Activated CD8-positive, alpha-beta T cell treated with anti-CD3 and anti-CD28 coated beads for 36 hours (primary cell): ENCODE data around the gene SLC4A1. TPM values are rescaled to one million over a fixed set of nuclear protein-coding genes. Genes with fewer than 3 reads are reported as not detected.

Source experiments
- ATAC-seq: fragments of 200-7000 bp; cut with Tn5 transposase; one replicate; pipeline ENCODE4 v1.10.0; 2021; ENCODE audit warnings: mild to moderate bottlenecking, moderate library complexity
- CTCF ChIA-PET: fragments of 350-600 bp; sonication (Branson Sonifier 250); formaldehyde crosslinking; loops from one replicate; lab custom pipeline; 2021; ENCODE audit warnings: antibody characterized with exemption; lab: Charles Lee
- POLR2A ChIA-PET: fragments of 350-600 bp; sonication (Branson Sonifier 250); formaldehyde crosslinking; loops from one replicate; lab custom pipeline; 2021; ENCODE audit warnings: antibody characterized with exemption; lab: Charles Lee
- DNase-seq: peaks from one replicate; pipeline ENCODE4 v3.0.0-alpha.2; 2020
- H3K27ac Mint-ChIP-seq: one replicate; pipeline ENCODE4 v1.8.0; 2021; ENCODE audit warnings: mild to moderate bottlenecking, mixed read lengths
- H3K27me3 Mint-ChIP-seq: one replicate; pipeline ENCODE4 v1.8.0; 2021; ENCODE audit warnings: mixed read lengths
- H3K36me3 Mint-ChIP-seq: one replicate; pipeline ENCODE4 v1.8.0; 2021; ENCODE audit warnings: low read depth, mixed read lengths
- H3K4me1 Mint-ChIP-seq: one replicate; pipeline ENCODE4 v1.8.0; 2021; ENCODE audit warnings: low read depth, mixed read lengths
- H3K4me3 Mint-ChIP-seq: one replicate; pipeline ENCODE4 v1.8.0; 2021; ENCODE audit warnings: mild to moderate bottlenecking, moderate library complexity, mixed read lengths
- H3K9me3 Mint-ChIP-seq: one replicate; pipeline ENCODE4 v1.8.0; 2021; ENCODE audit warnings: mixed read lengths
- intact Hi-C: fragments of 100-400 bp; cut with micrococcal nuclease; formaldehyde crosslinking; loops from one replicate; pipeline ENCODE4 v1.10.0; 2022
- total RNA-seq, 2 experiments: library from RNA; stranded (reverse); gene quantifications; one replicate each; pipeline ENCODE4 v1.2.3, GENCODE V29; 2021
- TF ChIP-seq, protein P1 (sequence below): fragments of 200-600 bp; IDR thresholded peaks from one replicate; pipeline ENCODE4 v1.8.0; 2022; ENCODE audit warnings: antibody characterized with exemption, mild to moderate bottlenecking

SLC4A1 gene
- total RNA-seq, 2 experiments from 2014 or later = not detected

- ChIA-PET POLR2A (interaction anchor here (0.7 to 4.5 kb wide), 26 partner anchors 9 to 150 kb away, joined by 3 to 50 read pairs (median 5); partner anchors contain the start of genes GRN, HDAC5, SLC25A39 and TMUB2), CTCF (interaction anchor here (0.6 to 4.3 kb wide), 41 partner anchors 9 to 406 kb away, joined by 3 to 63 read pairs (median 4); partner anchors contain the start of genes FAM171A2, GPATCH8, GRN and SLC25A39)
- intact Hi-C loops = no loop called here
- H3K9me3 Mint-ChIP-seq = no peaks in the 10 kb centered on the region
- no peaks in the 10 kb centered on the region for H3K27me3 Mint-ChIP-seq
- peaks cover 63% of the 10 kb centered on the region for H3K4me1 Mint-ChIP-seq
- peak; percentile 89 for ATAC-seq
- TF ChIP-seq, protein P1, sequence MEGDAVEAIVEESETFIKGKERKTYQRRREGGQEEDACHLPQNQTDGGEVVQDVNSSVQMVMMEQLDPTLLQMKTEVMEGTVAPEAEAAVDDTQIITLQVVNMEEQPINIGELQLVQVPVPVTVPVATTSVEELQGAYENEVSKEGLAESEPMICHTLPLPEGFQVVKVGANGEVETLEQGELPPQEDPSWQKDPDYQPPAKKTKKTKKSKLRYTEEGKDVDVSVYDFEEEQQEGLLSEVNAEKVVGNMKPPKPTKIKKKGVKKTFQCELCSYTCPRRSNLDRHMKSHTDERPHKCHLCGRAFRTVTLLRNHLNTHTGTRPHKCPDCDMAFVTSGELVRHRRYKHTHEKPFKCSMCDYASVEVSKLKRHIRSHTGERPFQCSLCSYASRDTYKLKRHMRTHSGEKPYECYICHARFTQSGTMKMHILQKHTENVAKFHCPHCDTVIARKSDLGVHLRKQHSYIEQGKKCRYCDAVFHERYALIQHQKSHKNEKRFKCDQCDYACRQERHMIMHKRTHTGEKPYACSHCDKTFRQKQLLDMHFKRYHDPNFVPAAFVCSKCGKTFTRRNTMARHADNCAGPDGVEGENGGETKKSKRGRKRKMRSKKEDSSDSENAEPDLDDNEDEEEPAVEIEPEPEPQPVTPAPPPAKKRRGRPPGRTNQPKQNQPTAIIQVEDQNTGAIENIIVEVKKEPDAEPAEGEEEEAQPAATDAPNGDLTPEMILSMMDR = peak; percentile 99
- peak; percentile 95 for DNase-seq
- H3K4me3 Mint-ChIP-seq = peak overlapping the region; percentile 82
- H3K36me3 Mint-ChIP-seq = peaks cover 65% of the 10 kb centered on the region
- H3K27ac Mint-ChIP-seq = peak overlapping the region; percentile 97
These were observed 57.4 kb downstream of the SLC4A1 start for GRCh38 chr17:44210342-44211192.

DNA sequence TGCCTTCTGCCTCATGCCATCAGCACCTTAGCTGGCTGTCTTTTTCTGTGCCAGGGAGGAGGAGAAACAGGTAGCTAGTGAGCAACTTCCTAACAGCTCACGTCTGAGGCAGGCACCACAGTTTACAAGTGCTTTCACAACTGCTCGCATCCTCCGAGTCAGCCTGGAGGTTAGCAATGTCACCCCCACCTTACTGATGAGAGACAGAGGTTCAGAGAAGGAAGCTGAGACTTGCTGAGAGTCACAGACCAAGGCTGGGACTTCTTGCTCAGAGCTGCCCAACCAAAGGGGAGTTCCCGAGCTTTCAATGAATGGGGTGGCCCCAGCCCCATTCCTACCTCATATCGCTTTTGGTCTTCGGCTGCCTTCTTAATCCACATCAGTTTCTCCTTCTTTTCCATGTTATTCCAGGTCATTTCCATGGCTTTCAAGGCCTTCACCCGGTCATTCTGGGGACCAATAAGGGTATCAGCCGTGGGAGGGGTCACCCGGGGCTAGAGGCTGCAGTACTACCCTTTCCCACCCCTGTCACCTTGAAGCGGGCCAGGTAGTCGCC lies 58.1 kb downstream of the SLC4A1 start:
- intact Hi-C loops = no loop called here
- Mint-ChIP-seq H3K4me3 (peak overlapping the region; percentile 82), H3K27me3 (no peaks in the 10 kb centered on the region), H3K36me3 (peaks cover 58% of the 10 kb centered on the region), H3K27ac (peak overlapping the region; percentile 97), H3K4me1 (peaks cover 59% of the 10 kb centered on the region), H3K9me3 (no peaks in the 10 kb centered on the region)
- DNase-seq (peak; percentile 80), ATAC-seq (peak; percentile 74)
- TF ChIP-seq, protein P1 = no peak
- CTCF ChIA-PET = interaction anchor here (0.6 to 4.3 kb wide), 40 partner anchors 8 to 407 kb away, joined by 3 to 63 read pairs (median 4); partner anchors contain the start of genes FAM171A2, GPATCH8, GRN and SLC25A39
- POLR2A ChIA-PET = interaction anchor here (0.9 to 4.5 kb wide), 23 partner anchors 8 to 151 kb away, joined by 3 to 50 read pairs (median 5); partner anchors contain the start of genes GRN, HDAC5, SLC25A39 and TMUB2

GRCh38 chr17:44207743-44208142 lies 60.2 kb downstream of the SLC4A1 start:
- Mint-ChIP-seq H3K4me1 (peaks cover 54% of the 10 kb centered on the region), H3K4me3 (no peak overlapping the region), H3K36me3 (peaks cover 37% of the 10 kb centered on the region), H3K9me3 (no peaks in the 10 kb centered on the region), H3K27me3 (no peaks in the 10 kb centered on the region), H3K27ac (peak overlapping the region; percentile 97)
- TF ChIP-seq, protein P1 = no peak
- no peak for ATAC-seq
- ChIA-PET CTCF (interaction anchor here (3.8 to 4.3 kb wide), 2 partner anchors 12 to 138 kb away, joined by 53 read pairs; partner anchors contain the start of genes GRN and UBTF), POLR2A (interaction anchor here (0.6 to 4.5 kb wide), 6 partner anchors 10 to 147 kb away, joined by 3 to 35 read pairs (median 5); no protein-coding TSS in a partner anchor)
- intact Hi-C loops = no loop called here
- no peak for DNase-seq

GRCh38 chr17:44207319-44207718 lies 60.6 kb downstream of the SLC4A1 start:
- intact Hi-C loops = no loop called here

More at GRCh38 chr17:44207319-44207718, 60.6 kb downstream of the SLC4A1 start:
- H3K27me3 Mint-ChIP-seq = no peaks in the 10 kb centered on the region
- no peak for ATAC-seq
- DNase-seq = no peak
- POLR2A ChIA-PET = interaction anchor here (0.6 to 3.5 kb wide), 6 partner anchors 10 to 156 kb away, joined by 3 to 19 read pairs (median 4); partner anchors contain the start of gene FAM171A2
- TF ChIP-seq, protein P1 = no peak
- CTCF ChIA-PET = interaction anchor here (2.2 kb wide), 1 partner anchor 138 kb away, joined by 9 read pairs; the partner anchor contains the start of gene GRN
- no peak overlapping the region for H3K4me3 Mint-ChIP-seq
- peak overlapping the region; percentile 4 for H3K27ac Mint-ChIP-seq
- peaks cover 35% of the 10 kb centered on the region for H3K36me3 Mint-ChIP-seq
- peaks cover 52% of the 10 kb centered on the region for H3K4me1 Mint-ChIP-seq
- H3K9me3 Mint-ChIP-seq = no peaks in the 10 kb centered on the region
